Esophagus muscularis mucosa (tissue), 4 donors: ENCODE data around the gene PLAC1. TPM values are rescaled to one million over a fixed set of nuclear protein-coding genes. Genes with fewer than 3 reads are reported as not detected.

Experiments used
- DNase-seq: peaks from one replicate; pipeline ENCODE4 v3.0.0-alpha.2; 2017; ENCODE audit errors: extremely low spot score
- H3K27ac ChIP-seq, 4 donors: fragments of 200-600 bp; sonication (generic); replicated peaks in 1 of 4; 1 replicate in 3 of 4; 2 replicates in 1 of 4; pipeline ENCODE4 v1.5.1; 2016 to 2019; ENCODE audit warnings: mild to moderate bottlenecking in 1 of 4
- H3K27me3 ChIP-seq, 4 donors: fragments of 200-600 bp; sonication (generic); one replicate each; pipeline versions ENCODE4 v1.5.1 to v1.6.0; 2016 to 2019
- H3K36me3 ChIP-seq, 4 donors: fragments of 200-600 bp; sonication (generic); one replicate each; pipeline ENCODE4 v1.5.1; 2016 to 2019
- H3K4me1 ChIP-seq, 4 donors: fragments of 200-600 bp; sonication (generic); one replicate each; pipeline ENCODE4 v1.5.1; 2016 to 2019
- H3K4me3 ChIP-seq, 4 donors: fragments of 200-600 bp; sonication (generic); 1 replicate in 2 of 4; 2 replicates in 2 of 4; pipeline ENCODE4 v1.5.1; 2016 to 2019; ENCODE audit warnings: mild to moderate bottlenecking in 4 of 4, moderate library complexity in 1 of 4
- H3K9me3 ChIP-seq, 4 donors: fragments of 200-600 bp; sonication (generic); 1 replicate in 3 of 4; 2 replicates in 1 of 4; pipeline ENCODE4 v1.5.1; 2016 to 2019
- CTCF ChIP-seq, 3 experiments: fragments of 200-600 bp in 2 of 3; fragments of 450-650 bp in 1 of 3; sonication (generic) in 2 of 3; IDR thresholded peaks; one replicate each; pipeline ENCODE4 v1.5.1; 2017 to 2019; ENCODE audit warnings: antibody characterized with exemption in 3 of 3, mild to moderate bottlenecking in 2 of 3, moderate library complexity in 1 of 3
- EP300 ChIP-seq: sonication (generic); formaldehyde crosslinking; IDR thresholded peaks from one replicate; pipeline ENCODE4 v1.6.1; 2017; ENCODE audit warnings: antibody characterized with exemption
- POLR2A ChIP-seq: fragments of 450-650 bp; IDR thresholded peaks from one replicate; pipeline ENCODE4 v1.6.1; 2017; ENCODE audit warnings: antibody characterized with exemption, moderate library complexity, mild to moderate bottlenecking, low read depth
- POLR2AphosphoS5 ChIP-seq, 2 donors: sonication (generic); formaldehyde crosslinking; IDR thresholded peaks; one replicate each; pipeline ENCODE4 v1.6.1; 2017; ENCODE audit warnings: antibody characterized with exemption in 2 of 2
- WGBS: methylation state at CpG from one replicate; pipeline ENCODE4 v1.1.5; 2018; 5-methylcytosine and 5-hydroxymethylcytosine counted together
- intact Hi-C: fragments of 100-400 bp; cut with DNase I; formaldehyde crosslinking; loops from one replicate; pipeline ENCODE4 v1.15.1; 2023
- total RNA-seq, 4 donors: library from RNA; depleted of rRNA; stranded (reverse); fragments of >200 nt; gene quantifications; one replicate each; pipeline versions ENCODE4 v1.1.0 to v1.2.1, GENCODE V29; 2016

The PLAC1 gene
- total RNA-seq, 4 donors from 2014 or later: not detected

GRCh38 chrX:134530845-134531244 lies 127.4 kb downstream of the PLAC1 start:
- Histone ChIP-seq H3K27ac (no peak overlapping the region), H3K27me3 (no peaks in the 10 kb centered on the region), H3K9me3 (no peaks in the 10 kb centered on the region), H3K4me3 (no peak overlapping the region), H3K4me1 (no peaks in the 10 kb centered on the region), H3K36me3 (no peaks in the 10 kb centered on the region)
- intact Hi-C loops: no loop called here
- TF ChIP-seq POLR2A (no peak), POLR2AphosphoS5 (IDR thresholded peaks at IDR 0.05) (no peak), EP300 (no peak), CTCF (IDR thresholded peaks at IDR 0.05) (no peak)
- WGBS: 83% methylated on average over 7 of the region's 7 CpGs
- no peak for DNase-seq

- Histone ChIP-seq H3K4me1 (no peaks in the 10 kb centered on the region), H3K4me3 (no peak overlapping the region), H3K27me3 (no peaks in the 10 kb centered on the region), H3K27ac (no peak overlapping the region), H3K9me3 (no peaks in the 10 kb centered on the region), H3K36me3 (no peaks in the 10 kb centered on the region)
- WGBS: 82% methylated on average over 6 of the region's 6 CpGs
- TF ChIP-seq POLR2A (no peak), EP300 (no peak), CTCF (IDR thresholded peaks at IDR 0.05) (no peak), POLR2AphosphoS5 (IDR thresholded peaks at IDR 0.05) (no peak)
- intact Hi-C loops: loop anchor here (10.0 kb wide), 1 partner anchor 225 kb away; no protein-coding TSS in a partner anchor
- no peak for DNase-seq
Measured at GRCh38 chrX:134529481-134529880, 128.8 kb downstream of the PLAC1 start.

- intact Hi-C loops: loop anchor here (10.0 kb wide), 1 partner anchor 226 kb away; no protein-coding TSS in a partner anchor
- H3K4me3 ChIP-seq: no peak overlapping the region
- no peaks in the 10 kb centered on the region for H3K9me3 ChIP-seq
- H3K27ac ChIP-seq: no peak overlapping the region
- no peaks in the 10 kb centered on the region for H3K27me3 ChIP-seq
- no peaks in the 10 kb centered on the region for H3K36me3 ChIP-seq
- no peak for TF ChIP-seq CTCF (IDR thresholded peaks at IDR 0.05)
- TF ChIP-seq POLR2A: no peak
- TF ChIP-seq POLR2AphosphoS5 (IDR thresholded peaks at IDR 0.05): no peak
- TF ChIP-seq EP300: no peak
- 65% methylated on average over 3 of the region's 3 CpGs for WGBS
- no peaks in the 10 kb centered on the region for H3K4me1 ChIP-seq
- no peak for DNase-seq
Measured at GRCh38 chrX:134528960-134529359, 129.3 kb downstream of the PLAC1 start.

GRCh38 chrX:134526399-134526798 lies 131.9 kb downstream of the PLAC1 start:
- 89% methylated on average over 5 of the region's 5 CpGs for WGBS
- H3K4me3 ChIP-seq: no peak overlapping the region
- intact Hi-C loops: loop anchor here (10.0 kb wide), 1 partner anchor 228 kb away; no protein-coding TSS in a partner anchor
- no peaks in the 10 kb centered on the region for H3K36me3 ChIP-seq
- no peak for TF ChIP-seq CTCF (IDR thresholded peaks at IDR 0.05)
- no peak for TF ChIP-seq EP300
- no peak for TF ChIP-seq POLR2AphosphoS5 (IDR thresholded peaks at IDR 0.05)
- TF ChIP-seq POLR2A: no peak
- H3K9me3 ChIP-seq: no peaks in the 10 kb centered on the region
- H3K27me3 ChIP-seq: no peaks in the 10 kb centered on the region
- no peak overlapping the region for H3K27ac ChIP-seq
- DNase-seq: no peak
- H3K4me1 ChIP-seq: no peaks in the 10 kb centered on the region

GRCh38 chrX:134525086-134525792 lies 133.0 kb downstream of the PLAC1 start:
- no peak overlapping the region for H3K4me3 ChIP-seq
- no peak for TF ChIP-seq POLR2A
- no peak for TF ChIP-seq POLR2AphosphoS5 (IDR thresholded peaks at IDR 0.05)
- TF ChIP-seq CTCF (IDR thresholded peaks at IDR 0.05): no peak
- no peak for TF ChIP-seq EP300
- H3K27ac ChIP-seq: no peak overlapping the region
- H3K27me3 ChIP-seq: no peaks in the 10 kb centered on the region
- no peak for DNase-seq
- intact Hi-C loops: loop anchor here (10.0 kb wide), 1 partner anchor 230 kb away; no protein-coding TSS in a partner anchor
- H3K9me3 ChIP-seq: no peaks in the 10 kb centered on the region
- 86% methylated on average over 15 of the region's 15 CpGs for WGBS
- H3K36me3 ChIP-seq: no peaks in the 10 kb centered on the region
- H3K4me1 ChIP-seq: no peaks in the 10 kb centered on the region
